Measurements from ENCODE around the gene GHRHR.

Gene GHRHR

DNA sequence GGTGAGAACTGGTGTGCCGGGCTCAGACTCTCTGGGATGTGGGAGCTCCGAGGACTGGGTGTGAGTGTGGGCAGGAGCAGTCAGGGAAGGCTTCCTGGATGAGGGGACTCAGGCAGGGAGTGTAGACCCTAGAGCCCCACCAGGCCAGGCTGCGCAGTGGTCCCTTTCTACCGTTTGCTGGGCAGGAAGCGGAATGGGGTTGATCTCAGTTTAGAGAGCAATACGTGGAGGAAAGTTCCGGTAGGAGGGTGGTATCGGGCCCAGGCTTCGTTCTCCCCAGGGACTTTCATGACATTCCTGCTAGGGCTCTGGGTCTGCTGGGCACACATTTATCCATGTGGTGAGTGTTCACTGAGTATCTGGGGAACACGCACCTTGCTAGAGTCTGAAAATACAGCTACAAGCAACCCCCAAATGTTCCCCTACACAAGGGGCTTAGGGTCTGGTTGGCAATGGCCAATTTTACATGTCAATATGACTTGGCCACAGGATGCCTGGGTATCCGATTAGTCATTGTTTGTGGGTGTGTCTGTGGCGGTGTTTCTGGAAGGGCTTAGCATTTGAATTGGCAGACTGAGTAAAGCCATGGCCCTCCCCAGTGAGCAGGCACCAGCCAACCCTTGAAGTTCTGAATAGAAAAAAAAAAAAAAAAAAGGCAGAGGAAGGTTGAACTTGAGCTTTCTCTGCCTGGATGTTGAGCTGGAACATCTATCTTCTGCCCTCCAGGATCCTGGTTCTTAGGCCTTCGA, 20.8 kb downstream of the GHRHR start:
- H3K4me3 Mint-ChIP-seq = no peak overlapping the region
- peaks cover 54% of the 10 kb centered on the region for H3K27me3 Mint-ChIP-seq
- peaks cover 2% of the 10 kb centered on the region for H3K36me3 Mint-ChIP-seq (ENCODE audit: insufficient read depth)
- no peak overlapping the region for H3K27ac Mint-ChIP-seq (ENCODE audit: low read depth)
- DNase-seq (ENCODE audit: low spot score in 2 of 2) (no peak), ATAC-seq (replicated peaks; ENCODE audit: extremely low read depth, poor library complexity, severe bottlenecking) (no peak)
- peaks cover 8% of the 10 kb centered on the region for H3K4me1 Mint-ChIP-seq
- no peaks in the 10 kb centered on the region for H3K9me3 Mint-ChIP-seq

DNA sequence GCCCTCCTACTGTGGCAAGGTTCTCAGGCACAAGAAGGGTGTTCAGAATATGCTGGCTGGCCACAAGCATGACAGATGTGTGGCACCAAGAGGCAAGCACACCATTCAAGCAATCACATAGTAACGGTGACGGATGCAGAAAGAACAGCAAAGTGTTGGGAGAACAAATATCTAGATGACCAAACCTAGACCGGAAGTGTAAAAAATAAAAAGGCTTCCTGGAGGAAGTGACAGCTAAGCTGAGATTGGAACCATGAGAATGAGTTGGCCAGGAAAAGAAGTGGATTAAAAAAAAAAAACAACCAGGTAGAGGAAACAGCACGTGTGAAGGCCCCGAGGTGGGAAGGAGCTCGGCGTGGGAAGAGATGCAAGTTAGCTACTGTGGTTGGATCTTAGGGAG, 22.0 kb downstream of the GHRHR start:
- peaks cover 8% of the 10 kb centered on the region for H3K4me1 Mint-ChIP-seq
- DNase-seq (ENCODE audit: low spot score in 2 of 2) = no peak
- no peak overlapping the region for H3K4me3 Mint-ChIP-seq

DNA sequence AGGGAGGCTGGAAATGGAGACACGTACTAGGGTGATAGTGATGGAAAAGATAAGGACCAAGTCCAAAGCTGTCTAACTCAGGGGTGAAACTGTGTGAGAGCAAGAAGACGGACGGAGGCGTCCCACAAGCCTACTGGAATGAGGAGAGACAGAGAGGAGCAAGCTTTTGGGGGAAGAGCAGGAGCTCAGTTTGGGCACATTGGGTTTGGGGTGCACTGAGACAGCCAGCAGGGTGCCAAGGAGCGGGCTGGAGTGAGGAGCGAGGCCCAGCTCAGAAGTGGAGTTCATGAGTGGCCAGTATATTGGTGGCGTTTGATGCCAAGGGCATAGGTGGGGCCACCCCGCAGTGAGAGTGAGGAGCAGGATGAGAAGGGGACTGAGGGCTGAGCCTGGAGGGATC, 22.6 kb downstream of the GHRHR start:
- Mint-ChIP-seq H3K27me3 (peaks cover 70% of the 10 kb centered on the region), H3K36me3 (ENCODE audit: insufficient read depth) (peaks cover 2% of the 10 kb centered on the region), H3K4me3 (no peak overlapping the region), H3K27ac (ENCODE audit: low read depth) (no peak overlapping the region), H3K4me1 (peaks cover 8% of the 10 kb centered on the region), H3K9me3 (no peaks in the 10 kb centered on the region)
- ATAC-seq (replicated peaks; ENCODE audit: extremely low read depth, poor library complexity, severe bottlenecking) (no peak), DNase-seq (ENCODE audit: low spot score in 2 of 2) (no peak)

More for the DNA sequence above, 22.0 kb downstream of the GHRHR start:
- H3K27me3 Mint-ChIP-seq = peaks cover 64% of the 10 kb centered on the region
- ATAC-seq (replicated peaks; ENCODE audit: extremely low read depth, poor library complexity, severe bottlenecking) = no peak
- H3K27ac Mint-ChIP-seq (ENCODE audit: low read depth) = no peak overlapping the region
- H3K36me3 Mint-ChIP-seq (ENCODE audit: insufficient read depth) = peaks cover 2% of the 10 kb centered on the region
- H3K9me3 Mint-ChIP-seq = no peaks in the 10 kb centered on the region

DNA sequence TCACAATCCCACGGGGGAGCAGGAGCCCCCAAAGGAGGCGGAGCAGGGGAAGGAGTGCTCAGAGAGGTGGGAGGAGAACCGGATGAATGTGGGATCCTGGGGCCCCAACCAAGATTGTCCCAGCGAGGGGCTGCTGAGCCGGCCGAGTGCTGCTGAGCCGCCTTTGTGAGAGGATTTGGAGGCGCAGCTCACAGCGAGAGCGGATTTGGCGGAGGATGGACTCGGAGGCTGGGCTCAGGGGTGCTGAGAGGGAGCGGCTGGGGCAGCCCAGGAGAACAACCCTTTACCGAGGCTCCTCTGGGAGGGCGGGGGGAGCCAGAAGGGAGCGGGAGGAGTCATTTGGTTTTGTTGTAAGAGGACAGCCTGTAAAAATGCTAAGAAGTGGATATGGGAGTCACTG, 23.0 kb downstream of the GHRHR start:
- H3K9me3 Mint-ChIP-seq = no peaks in the 10 kb centered on the region
- peaks cover 71% of the 10 kb centered on the region for H3K27me3 Mint-ChIP-seq
- ATAC-seq (replicated peaks; ENCODE audit: extremely low read depth, poor library complexity, severe bottlenecking) (no peak), DNase-seq (ENCODE audit: low spot score in 2 of 2) (no peak)
- no peak overlapping the region for H3K27ac Mint-ChIP-seq (ENCODE audit: low read depth)
- peaks cover 8% of the 10 kb centered on the region for H3K4me1 Mint-ChIP-seq
- H3K36me3 Mint-ChIP-seq (ENCODE audit: insufficient read depth) = peaks cover 2% of the 10 kb centered on the region
- no peak overlapping the region for H3K4me3 Mint-ChIP-seq

DNA sequence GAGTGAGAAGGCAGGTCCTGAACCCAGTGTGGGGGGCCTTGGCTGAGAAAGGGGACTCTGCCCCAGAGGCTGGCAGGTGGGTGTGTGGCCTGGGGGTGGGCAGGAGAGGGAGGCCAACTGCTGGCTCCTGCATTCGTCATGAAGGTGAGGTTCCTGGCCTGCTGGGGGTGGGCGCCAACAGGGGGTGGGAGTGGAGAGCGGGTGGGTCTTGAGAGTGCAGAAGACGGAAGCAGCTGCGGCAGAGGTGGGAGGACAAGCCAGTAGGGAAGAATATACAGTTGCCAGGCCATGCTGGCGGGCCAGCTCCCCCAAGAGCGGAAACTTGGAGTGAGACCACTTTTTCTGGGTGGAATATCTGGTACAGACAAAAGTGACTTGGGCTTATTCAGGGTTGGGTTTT, 23.4 kb downstream of the GHRHR start:
- Mint-ChIP-seq H3K9me3 (no peaks in the 10 kb centered on the region), H3K27ac (ENCODE audit: low read depth) (no peak overlapping the region), H3K4me3 (no peak overlapping the region), H3K4me1 (peaks cover 8% of the 10 kb centered on the region), H3K27me3 (peaks cover 71% of the 10 kb centered on the region), H3K36me3 (ENCODE audit: insufficient read depth) (peaks cover 2% of the 10 kb centered on the region)
- ATAC-seq (replicated peaks; ENCODE audit: extremely low read depth, poor library complexity, severe bottlenecking) (no peak), DNase-seq (ENCODE audit: low spot score in 2 of 2) (no peak)

DNA sequence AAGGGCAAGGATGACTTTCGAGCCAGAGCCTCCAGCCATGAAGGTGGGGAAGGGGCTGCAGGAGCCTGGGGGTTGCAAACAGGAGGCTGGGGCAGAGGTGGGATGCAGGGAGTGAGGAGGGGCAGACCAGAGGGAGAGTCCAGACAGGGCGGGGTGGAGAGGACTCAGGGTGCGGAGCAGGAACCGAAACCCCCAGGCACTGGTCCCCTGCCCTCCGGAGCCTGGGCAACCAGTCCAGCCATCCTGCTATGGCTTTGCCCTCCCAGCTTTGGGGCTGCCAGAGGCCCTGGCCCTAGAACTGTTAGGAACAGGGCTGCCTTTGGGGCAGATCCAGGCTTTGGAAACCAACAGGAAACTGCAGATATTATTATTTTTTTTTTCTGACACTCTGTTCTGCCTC, 24.2 kb downstream of the GHRHR start:
- peaks cover 8% of the 10 kb centered on the region for H3K4me1 Mint-ChIP-seq
- H3K4me3 Mint-ChIP-seq = no peak overlapping the region
- peaks cover 2% of the 10 kb centered on the region for H3K36me3 Mint-ChIP-seq (ENCODE audit: insufficient read depth)
- H3K27me3 Mint-ChIP-seq = peaks cover 71% of the 10 kb centered on the region
- ATAC-seq (replicated peaks; ENCODE audit: extremely low read depth, poor library complexity, severe bottlenecking) (no peak), DNase-seq (ENCODE audit: low spot score in 2 of 2) (no peak)
- H3K27ac Mint-ChIP-seq (ENCODE audit: low read depth) = no peak overlapping the region
- no peaks in the 10 kb centered on the region for H3K9me3 Mint-ChIP-seq

DNA sequence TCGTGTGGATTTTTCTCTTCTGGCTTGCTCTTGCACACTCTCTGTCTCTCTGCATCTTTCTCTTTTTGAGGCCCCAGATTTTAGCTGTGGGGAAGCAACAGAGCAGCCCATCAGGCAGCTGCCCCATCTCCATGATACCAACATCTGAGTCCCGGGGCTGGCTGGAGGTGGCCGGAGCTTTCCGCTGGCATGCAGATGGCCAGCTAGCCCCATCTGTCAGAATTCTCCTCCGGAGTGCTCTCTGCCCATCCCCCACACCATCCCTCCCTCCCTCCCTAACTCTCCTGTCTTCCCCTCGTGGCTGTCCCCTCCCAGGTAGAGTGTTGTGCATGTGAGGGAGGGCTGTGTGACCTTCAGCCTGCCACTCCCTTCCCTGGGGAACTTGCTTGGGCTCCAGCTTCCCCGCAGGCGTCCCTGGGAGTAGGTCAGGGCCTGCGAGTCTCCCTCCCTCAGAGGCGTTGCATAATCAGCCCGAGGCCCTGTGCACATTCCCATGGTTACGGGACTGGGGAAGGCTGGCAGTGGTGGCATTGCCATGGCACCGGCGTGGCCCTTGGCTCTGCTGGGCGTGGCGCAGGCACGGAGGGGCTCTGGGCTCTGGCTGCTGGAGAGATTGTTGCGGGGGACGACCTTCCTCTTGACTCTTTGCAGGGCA, 24.7 kb downstream of the GHRHR start:
- peaks cover 66% of the 10 kb centered on the region for H3K27me3 Mint-ChIP-seq
- peaks cover 5% of the 10 kb centered on the region for H3K4me1 Mint-ChIP-seq
- ATAC-seq (replicated peaks; ENCODE audit: extremely low read depth, poor library complexity, severe bottlenecking) = no peak
- peaks cover 2% of the 10 kb centered on the region for H3K36me3 Mint-ChIP-seq (ENCODE audit: insufficient read depth)
- H3K27ac Mint-ChIP-seq (ENCODE audit: low read depth) = no peak overlapping the region
- H3K9me3 Mint-ChIP-seq = no peaks in the 10 kb centered on the region
- DNase-seq (ENCODE audit: low spot score in 2 of 2) = no peak
- no peak overlapping the region for H3K4me3 Mint-ChIP-seq

DNA sequence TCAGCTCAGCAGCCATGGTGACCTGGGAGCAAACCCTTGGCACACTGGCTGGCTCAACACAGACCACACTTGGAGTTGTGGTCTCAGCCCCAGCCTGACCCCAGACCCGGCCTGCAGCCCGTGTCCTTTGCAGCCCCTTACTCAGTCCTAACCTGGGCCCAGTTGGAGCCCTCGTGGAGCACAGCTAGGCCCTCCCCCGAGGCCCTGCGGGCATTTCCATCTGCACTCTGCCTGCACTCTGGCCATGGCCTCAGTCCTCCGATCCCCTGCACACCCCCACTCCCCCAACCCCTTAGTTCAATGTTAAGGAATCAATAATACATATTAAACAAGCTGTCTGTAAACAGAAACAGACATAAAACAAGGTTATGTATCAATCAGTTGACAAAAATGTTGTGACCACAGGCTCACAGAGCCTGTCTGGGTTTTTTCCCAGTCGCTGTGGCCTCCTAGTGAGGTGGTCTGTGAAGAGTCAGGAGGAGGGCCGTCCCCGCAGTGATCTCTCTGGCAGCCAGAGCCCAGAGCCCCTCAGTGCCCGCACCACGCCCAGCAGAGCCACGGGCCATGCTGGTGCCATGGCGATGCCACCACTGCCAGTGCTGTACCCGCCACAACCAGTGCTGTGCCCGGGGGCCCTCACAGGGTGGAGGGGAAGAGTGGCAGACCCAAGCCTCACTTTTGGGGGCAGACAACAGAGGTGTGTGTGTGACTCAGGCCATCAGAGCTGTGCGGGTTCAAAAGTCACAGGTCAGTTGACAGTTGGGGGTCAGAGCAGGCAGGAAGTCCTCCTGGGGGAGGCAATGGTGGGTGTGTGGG, 25.5 kb downstream of the GHRHR start:
- H3K36me3 Mint-ChIP-seq (ENCODE audit: insufficient read depth) = no peaks in the 10 kb centered on the region
- H3K4me1 Mint-ChIP-seq = no peaks in the 10 kb centered on the region
- DNase-seq (ENCODE audit: low spot score in 2 of 2) (no peak), ATAC-seq (replicated peaks; ENCODE audit: extremely low read depth, poor library complexity, severe bottlenecking) (no peak)
- no peaks in the 10 kb centered on the region for H3K9me3 Mint-ChIP-seq
- H3K27me3 Mint-ChIP-seq = peaks cover 59% of the 10 kb centered on the region
- H3K4me3 Mint-ChIP-seq = no peak overlapping the region
- no peak overlapping the region for H3K27ac Mint-ChIP-seq (ENCODE audit: low read depth)

DNA sequence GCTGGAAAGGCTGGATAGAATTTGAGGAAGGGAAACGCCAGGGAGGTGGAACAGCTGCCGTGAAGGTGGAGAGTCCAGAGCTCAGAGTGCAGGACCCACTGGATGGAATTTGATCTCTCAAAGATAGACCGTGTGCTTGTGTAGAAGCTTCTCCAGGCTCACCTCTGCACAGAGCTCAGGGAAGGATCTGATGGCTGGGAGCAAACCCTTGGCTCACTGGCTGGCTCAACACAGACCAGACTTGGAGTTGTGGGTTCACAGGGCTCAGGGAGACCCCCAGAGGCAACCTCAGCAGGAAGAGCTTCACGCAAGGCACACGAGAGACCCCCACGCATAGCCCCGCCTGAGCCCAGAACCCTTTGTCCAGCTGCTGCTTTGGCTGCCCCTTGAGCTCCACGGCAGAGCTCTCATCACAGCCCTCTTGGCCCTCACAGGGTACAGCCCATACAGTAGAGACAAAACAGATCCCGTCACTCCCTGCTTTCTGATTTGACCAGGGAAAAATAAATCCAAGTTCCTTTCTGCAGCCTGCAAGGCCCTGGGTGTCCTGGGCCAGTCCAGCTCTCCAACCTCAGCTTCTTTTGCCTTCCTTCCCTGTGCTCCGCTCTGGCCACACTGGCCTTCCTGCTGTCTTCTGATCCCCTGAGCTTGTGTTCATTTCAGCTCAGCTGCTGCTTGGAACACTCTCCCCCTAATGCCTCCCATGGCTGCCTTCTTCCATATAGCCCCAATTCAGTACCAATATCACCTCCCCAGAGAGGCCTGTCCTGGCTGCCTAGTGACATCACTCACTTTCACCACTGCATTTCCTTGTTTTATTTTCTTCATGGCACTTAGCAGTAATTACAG, 26.3 kb downstream of the GHRHR start:
- no peaks in the 10 kb centered on the region for H3K9me3 Mint-ChIP-seq
- H3K27me3 Mint-ChIP-seq = peaks cover 56% of the 10 kb centered on the region
- H3K27ac Mint-ChIP-seq (ENCODE audit: low read depth) = no peak overlapping the region
- H3K36me3 Mint-ChIP-seq (ENCODE audit: insufficient read depth) = no peaks in the 10 kb centered on the region
- DNase-seq (ENCODE audit: low spot score in 2 of 2) = no peak
- no peak overlapping the region for H3K4me3 Mint-ChIP-seq
- ATAC-seq (replicated peaks; ENCODE audit: extremely low read depth, poor library complexity, severe bottlenecking) = no peak
- no peaks in the 10 kb centered on the region for H3K4me1 Mint-ChIP-seq

DNA sequence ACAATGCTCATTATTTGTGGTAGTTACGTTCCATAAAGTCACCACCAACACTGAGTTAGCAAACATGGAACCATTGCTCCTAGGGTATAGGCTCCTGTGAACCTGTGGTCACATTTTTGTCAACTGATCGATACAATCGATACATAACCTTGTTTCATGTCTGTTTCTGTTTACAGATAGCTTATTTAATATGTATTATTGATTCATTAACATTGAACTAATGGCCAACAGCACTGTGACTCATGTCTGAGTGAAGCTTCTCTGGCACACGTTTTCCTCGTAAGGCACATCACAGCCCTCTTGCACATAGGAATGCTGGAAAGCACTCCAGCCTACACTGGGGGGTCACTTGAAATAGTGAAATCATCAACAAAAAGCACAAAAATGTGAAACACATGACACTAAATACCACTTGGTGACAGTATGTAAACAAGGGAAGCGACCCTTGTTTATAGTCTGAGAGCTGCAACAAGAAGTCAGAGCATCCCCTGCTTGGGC, 27.0 kb downstream of the GHRHR start:
- DNase-seq (ENCODE audit: low spot score in 2 of 2) = no peak
- Mint-ChIP-seq H3K36me3 (ENCODE audit: insufficient read depth) (no peaks in the 10 kb centered on the region), H3K9me3 (no peaks in the 10 kb centered on the region), H3K4me1 (no peaks in the 10 kb centered on the region), H3K4me3 (no peak overlapping the region), H3K27me3 (peaks cover 50% of the 10 kb centered on the region), H3K27ac (ENCODE audit: low read depth) (no peak overlapping the region)
- no peak for ATAC-seq (replicated peaks; ENCODE audit: extremely low read depth, poor library complexity, severe bottlenecking)

DNA sequence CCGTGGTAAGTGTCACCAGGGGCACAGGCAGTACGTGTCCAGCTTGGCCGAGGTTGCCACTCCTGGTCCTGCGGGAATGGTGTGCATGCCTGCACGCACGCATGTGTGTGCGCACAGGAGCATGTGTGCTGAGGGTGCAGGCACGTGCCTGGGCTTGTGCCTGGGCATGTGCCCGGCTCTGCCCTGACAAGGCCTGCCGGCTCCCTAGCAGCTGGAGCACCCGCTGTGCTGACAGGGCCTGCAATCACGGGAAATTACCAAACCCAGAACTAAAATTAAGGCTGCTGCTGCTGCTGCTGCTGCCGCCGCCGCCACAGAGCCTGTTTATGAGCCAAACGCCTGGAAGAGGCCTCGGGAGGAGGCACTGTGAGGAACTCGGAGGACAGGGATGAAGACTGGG, 28.7 kb downstream of the GHRHR start:
- H3K4me3 Mint-ChIP-seq = no peak overlapping the region
- ATAC-seq (replicated peaks; ENCODE audit: extremely low read depth, poor library complexity, severe bottlenecking) (no peak), DNase-seq (ENCODE audit: low spot score in 2 of 2) (no peak)
- H3K27me3 Mint-ChIP-seq = peaks cover 49% of the 10 kb centered on the region
- H3K36me3 Mint-ChIP-seq (ENCODE audit: insufficient read depth) = no peaks in the 10 kb centered on the region
- no peaks in the 10 kb centered on the region for H3K9me3 Mint-ChIP-seq
- no peak overlapping the region for H3K27ac Mint-ChIP-seq (ENCODE audit: low read depth)
- no peaks in the 10 kb centered on the region for H3K4me1 Mint-ChIP-seq
